HG03565 (cell line): Measurements from ENCODE around the gene RPRML.

Source experiments
- ATAC-seq: cut with Tn5 transposase; IDR thresholded peaks from one replicate; pipeline ENCODE4 v1.9.1; 2021; ENCODE audit warnings: mild to moderate bottlenecking, moderate library complexity; ENCODE audit not compliant: unreplicated experiment

RPRML gene

DNA sequence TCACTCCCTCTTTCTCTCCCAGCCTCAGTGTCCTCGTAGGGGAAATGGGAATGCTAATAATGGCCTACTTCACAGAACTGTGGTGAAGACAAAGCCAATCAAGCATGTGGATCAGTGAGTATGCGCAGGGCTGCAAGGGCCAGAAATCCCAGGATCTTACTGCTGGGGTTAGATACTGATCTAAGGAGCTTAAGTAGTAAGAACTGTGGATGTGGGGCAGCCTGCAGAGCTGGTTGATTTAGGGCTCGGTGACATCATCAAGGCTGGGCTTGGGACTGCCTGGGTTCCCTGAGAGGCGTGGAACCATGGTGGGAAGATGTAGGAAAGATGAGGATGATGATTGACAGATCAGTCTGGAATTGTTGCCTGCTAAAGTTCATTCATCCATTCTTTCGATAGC is 30.5 kb downstream of the RPRML start:
- no peak for ATAC-seq

DNA sequence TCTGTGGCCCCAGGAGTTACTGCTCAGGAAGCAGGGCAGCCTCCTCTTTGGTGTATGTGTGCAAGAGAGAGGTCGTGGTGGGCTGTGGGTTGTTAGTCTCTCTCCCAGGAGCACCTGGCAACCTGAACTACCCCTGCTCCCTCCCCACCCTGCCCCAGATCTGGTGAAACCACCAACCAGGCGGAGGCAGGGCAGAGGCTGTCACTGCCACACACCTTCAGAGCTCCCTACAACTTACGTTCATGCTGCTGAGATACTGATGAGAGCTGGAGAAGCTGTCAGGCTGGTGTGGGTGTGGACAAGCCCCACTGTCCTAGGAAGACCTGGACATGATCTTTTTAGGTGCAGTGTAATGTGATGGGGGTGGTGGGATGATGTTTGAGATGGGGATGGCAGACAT is 31.8 kb downstream of the RPRML start:
- no peak for ATAC-seq

DNA sequence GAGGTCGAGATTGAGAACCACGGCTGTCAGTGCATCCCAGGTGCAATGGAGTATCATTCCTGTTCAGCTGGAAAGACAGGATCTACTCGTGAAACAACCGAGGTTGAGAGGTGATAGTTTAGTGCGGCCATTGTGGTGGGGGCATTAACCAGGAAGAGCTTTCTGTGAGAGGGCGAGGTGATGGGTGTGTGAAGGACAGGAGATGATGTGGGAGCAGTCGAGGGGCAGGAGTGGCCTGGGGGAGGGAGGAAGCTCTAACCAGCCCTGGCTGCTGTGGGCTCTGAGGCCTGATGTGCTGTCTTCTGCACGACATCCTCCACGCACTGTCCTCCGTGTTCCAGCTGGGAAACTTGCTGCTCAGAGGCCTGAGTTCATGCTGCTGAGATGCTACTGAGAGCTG is 34.1 kb downstream of the RPRML start:
- ATAC-seq: no peak

DNA sequence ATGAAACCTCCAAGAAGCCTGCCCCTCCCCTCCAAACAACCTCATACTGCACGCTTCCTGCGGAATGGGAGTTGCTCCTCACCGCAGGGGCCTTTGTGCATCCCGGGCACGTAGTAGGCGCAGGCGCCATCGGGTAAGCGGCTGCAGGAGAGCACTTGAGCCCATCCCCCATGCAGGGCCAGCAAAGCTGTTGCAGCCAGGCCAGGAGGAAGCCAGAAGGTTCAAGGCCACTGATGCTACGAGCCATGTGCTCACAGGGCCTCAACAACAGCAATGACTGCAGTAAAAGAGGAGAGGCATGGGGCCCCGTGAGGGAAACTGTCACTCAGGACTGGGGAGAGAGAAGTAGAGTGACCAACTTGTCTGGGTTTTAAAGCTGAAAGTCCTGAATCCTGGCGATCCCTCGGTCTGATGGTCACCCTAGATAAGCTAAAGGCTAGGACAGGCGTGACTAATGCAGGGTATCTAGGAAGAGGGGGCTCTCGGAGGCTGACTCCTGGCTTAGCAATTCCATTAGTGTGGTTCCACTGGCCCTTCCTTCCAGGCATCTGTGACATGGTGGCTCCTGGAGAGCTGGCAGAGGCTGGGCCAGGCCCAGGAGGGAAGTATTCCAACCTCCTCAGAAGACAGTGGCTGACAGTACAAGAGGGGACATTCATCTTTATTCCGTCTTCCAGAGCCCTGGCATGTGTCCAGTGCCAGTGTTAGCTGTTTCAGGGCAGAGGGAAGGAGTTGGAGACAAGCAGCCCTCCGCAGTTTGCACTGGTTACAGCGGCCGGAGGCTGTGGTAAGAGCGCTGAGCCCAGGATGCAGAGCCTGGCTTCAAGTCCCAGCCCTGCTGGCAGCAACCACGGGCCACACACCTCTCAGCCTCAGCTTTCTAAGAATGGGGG is 35.3 kb downstream of the RPRML start:
- no peak for ATAC-seq

DNA sequence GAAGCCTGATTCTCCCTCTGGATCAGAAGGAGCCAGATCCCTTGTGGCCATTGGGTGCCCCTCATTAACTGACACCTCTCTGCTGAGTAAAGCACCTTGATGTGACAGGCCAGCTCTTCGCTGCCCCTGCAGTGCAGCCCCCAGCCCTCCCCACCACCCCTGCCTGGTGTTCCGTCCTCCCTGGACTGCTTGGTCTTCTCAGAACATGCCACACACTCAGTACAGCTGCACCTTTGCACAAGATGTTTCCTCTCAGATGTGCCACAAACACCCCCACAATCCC is 35.9 kb downstream of the RPRML start:
- ATAC-seq: no peak

DNA sequence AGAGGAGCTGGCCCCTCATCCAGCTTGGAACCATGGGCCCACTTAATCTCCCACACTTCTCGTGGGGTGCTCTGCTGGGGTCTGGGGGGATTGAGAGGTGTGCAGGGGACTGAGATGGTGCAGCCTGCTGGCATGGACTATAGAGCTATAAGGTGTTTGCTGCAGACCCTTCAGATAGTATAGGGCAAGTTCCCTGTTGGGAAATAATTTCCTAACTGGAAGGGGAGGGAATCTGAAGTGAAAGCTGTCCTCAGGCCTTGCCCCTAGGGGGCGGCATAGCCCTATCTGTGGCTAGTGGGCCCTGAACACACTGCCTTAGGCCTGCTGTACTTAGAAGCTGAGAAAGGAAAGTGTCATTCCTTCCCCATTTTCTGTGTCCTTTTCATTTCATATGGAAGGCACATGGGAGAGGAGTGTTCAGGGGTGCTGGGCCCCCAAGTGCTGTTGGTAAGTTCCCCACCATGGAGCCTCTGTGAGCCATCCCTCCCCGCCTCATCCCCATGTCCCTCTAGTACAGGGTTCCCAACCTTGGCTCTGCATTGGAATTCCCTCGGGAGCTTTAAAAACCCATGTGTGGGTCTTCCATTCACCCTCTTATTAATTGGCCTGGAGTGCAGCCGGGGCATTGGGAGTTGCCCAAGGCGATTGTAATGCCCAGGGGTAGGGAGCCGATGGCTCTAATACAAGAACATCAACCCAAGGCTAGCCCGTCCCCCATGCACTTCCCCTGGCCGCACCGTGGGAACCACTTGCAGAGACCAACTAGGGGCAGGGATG is 36.4 kb downstream of the RPRML start:
- no peak for ATAC-seq

DNA sequence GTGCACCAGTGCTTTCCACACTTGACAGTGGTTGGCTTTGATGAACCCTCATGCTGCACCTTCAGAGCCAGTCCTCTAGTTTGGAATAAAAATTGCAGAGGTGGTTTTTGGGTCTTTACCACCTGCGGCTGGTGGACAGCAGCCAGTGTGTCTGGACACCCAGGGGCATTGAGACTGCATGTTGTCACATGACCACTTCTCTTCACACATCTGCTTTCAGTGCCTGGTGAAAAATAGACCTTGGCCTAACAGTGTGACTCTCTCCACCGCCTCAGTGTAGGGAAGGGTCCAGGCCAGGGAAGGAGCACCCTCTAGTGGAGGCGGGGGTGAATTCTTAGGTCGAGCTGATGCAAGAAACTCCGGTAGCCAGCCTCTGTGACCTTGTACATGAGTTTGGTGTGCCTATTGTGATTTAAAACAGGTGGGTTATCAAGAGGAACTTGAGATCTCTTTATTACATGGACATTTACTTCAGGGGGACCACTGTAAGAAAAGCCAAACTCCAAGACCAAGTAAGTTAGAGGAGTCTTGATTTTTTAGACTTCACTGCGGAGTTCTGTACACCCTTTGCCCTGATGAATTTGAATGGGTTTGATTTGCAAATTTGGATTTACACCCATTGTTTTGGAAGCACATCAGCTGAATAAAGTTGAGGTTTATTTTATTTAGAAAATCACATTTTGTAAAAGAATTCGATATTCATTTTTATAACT is 38.2 kb downstream of the RPRML start:
- ATAC-seq: no peak

DNA sequence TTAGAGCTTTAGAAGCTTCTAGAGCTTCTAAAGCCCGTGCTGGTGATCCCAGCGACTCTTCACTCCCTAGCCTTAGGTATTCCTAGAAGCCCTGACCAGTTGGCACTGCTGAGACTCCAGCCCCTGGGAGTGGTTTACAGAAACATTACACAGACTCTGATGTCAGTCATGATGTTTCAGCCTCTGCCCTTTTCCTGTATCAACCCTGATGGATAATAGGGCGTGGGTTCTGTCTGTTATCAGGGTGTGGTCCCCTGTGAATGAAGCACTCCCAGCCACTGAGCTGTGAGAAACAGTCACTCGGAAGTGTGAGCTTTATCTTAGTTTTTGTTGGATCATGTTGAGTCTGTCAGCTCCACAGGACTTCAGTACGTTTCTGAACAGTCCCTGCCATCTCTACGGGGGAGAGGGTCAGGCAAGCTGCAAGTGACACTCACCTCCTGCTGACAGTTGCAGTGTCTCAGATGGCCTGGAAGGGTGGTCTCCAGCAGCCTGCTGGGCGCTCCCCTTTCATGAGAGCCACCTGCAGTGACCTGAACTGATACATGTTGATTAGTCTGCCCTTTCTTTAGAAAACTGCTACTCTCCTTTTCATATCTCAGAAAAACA is 43.3 kb downstream of the RPRML start:
- no peak for ATAC-seq

DNA sequence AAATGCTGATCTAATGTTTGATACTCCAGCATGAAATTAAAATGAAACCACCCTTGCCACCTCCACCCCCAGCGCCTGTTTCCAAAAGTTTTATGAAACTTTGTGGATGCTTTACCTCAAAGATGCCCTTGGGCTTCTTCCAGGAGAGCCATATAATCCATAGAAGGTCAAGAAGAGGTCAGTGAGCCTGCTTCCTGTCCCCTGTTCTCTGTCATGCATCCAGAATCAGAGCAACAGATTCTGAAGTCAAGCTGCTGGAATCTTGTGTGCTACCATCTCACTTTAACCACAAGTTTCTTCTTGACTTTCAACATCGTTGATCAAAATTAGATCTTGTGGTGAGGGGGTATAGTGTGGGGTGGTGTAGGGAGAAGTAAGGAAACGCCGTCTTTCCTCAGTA is 47.5 kb downstream of the RPRML start:
- ATAC-seq: no peak

DNA sequence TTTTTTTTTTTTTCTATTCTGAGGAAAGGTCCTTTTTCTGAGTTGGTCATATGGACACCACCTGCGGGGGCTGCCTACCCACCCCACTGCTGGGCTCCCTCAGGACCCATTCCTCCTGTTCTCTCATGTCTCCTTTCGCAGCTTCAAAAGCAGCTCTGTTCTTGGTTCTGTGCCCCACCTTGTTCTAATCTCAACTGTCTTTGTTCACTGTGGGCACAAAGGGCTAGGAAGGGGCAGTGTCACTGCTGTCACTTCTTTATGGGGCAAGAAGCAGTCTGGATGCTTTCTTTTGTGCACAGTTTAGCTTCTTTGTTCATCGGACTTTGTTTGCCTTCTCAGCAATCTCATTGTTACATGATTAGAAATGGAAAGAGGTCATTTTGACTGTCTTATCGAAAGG is 49.0 kb downstream of the RPRML start:
- no peak for ATAC-seq

DNA sequence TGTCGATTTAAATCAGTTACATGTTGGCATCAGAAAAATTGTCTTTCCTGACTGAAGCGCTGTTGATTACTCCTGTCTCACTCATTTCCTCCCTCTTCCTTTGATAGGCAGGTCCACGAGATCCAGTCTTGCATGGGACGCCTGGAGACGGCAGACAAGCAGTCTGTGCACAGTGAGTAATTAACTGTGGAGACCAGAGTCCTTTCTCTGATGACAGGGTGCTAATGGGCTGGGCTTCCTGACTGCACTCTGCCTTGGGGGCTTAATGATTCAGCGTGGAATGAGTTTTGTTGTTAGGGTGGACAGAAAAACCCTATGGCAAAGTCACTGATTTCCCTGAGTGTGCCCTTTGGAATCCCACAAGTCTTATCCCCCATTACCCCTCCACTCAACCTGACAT is 49.6 kb downstream of the RPRML start:
- no peak for ATAC-seq

DNA sequence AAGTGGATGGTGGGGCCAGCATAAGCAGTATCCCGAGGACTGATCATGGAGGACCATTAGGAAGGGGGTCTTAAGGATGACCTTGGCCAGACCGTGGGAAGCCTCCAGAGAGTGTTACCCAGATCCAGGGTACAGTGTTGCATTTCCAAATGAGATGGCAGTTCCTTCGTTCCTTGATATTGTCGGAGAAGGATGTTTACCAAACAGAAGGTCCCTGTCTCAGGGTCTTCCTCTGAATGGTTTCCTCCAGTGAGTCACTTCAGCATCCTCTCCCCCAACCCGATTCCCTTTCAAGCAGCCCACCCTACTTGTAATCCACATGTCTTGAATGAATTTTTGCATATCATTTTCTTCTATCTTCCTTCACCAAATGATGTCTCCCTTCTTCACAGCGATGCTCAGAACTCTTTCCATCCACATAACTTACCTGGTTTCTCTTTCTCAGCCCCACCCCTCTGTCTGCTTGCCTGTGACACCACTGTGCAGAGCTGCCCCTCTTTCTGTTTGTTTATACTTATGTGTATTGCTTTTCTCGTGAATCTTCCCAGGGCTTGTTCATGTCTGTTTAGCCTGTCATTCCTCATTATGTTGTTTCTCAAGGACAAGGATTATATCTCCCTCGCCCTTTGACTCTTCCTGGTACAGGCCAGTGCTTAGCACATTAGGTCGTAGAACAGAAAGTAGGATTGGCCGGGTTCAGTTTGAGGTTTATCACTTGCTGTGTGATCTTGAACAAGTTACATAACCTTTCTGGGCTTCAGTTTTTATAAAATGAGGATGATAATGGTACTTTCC is 50.4 kb downstream of the RPRML start:
- no peak for ATAC-seq
